Natural killer cell (primary cell): ENCODE data around the gene KCNC1. TPM values are rescaled to one million over a fixed set of nuclear protein-coding genes. Genes with fewer than 3 reads are reported as not detected.

Source experiments
- ATAC-seq, 3 donors: fragments of 150-1000 bp in 2 of 3; fragments of 200-7000 bp in 1 of 3; cut with Tn5 transposase; 1 replicate in 1 of 3; 2 replicates in 2 of 3; pipeline ENCODE4 v1.10.0; 2021; ENCODE audit warnings: mild to moderate bottlenecking in 2 of 3, moderate library complexity in 2 of 3
- DNase-seq, 2 donors: peaks; one replicate each; pipeline versions ENCODE4 v3.0.0 to v3.0.0-alpha.2; 2013 to 2021; ENCODE audit warnings: mixed read lengths in 1 of 2
- H3K27ac ChIP-seq: one replicate; pipeline ENCODE4 v1.5.1; 2013; ENCODE audit warnings: mild to moderate bottlenecking, low read length
- H3K27me3 ChIP-seq: one replicate; pipeline ENCODE4 v1.6.1; 2013; ENCODE audit warnings: low read length; ENCODE audit not compliant: control insufficient read depth, insufficient read depth
- H3K36me3 ChIP-seq: one replicate; pipeline ENCODE4 v1.6.1; 2013; ENCODE audit warnings: low read length; ENCODE audit not compliant: control insufficient read depth, insufficient read depth
- H3K4me1 ChIP-seq: one replicate; pipeline ENCODE4 v1.6.1; 2013; ENCODE audit warnings: low read length; ENCODE audit not compliant: control insufficient read depth, insufficient read depth
- H3K4me3 ChIP-seq: one replicate; pipeline ENCODE4 v1.5.1; 2013; ENCODE audit warnings: low read length
- H3K9me3 ChIP-seq: one replicate; pipeline ENCODE4 v1.6.1; 2013; ENCODE audit warnings: low read length; ENCODE audit not compliant: control insufficient read depth, insufficient read depth
- H3K27ac Mint-ChIP-seq, 2 donors: one replicate each; pipeline ENCODE4 v1.8.0; 2022; ENCODE audit warnings: mild to moderate bottlenecking in 2 of 2, mixed read lengths in 2 of 2, moderate library complexity in 1 of 2
- H3K27me3 Mint-ChIP-seq, 2 donors: one replicate each; pipeline ENCODE4 v1.8.0; 2022; ENCODE audit warnings: low read depth in 2 of 2, mixed read lengths in 2 of 2
- H3K36me3 Mint-ChIP-seq: one replicate; pipeline ENCODE4 v1.8.0; 2022; ENCODE audit warnings: mixed read lengths
- H3K4me1 Mint-ChIP-seq, 2 donors: one replicate each; pipeline ENCODE4 v1.8.0; 2022; ENCODE audit warnings: mixed read lengths in 2 of 2
- H3K4me3 Mint-ChIP-seq: one replicate; pipeline ENCODE4 v1.8.0; 2022; ENCODE audit warnings: mild to moderate bottlenecking, moderate library complexity, mixed read lengths
- H3K9me3 Mint-ChIP-seq, 2 donors: one replicate each; pipeline ENCODE4 v1.8.0; 2022; ENCODE audit warnings: mixed read lengths in 2 of 2
- WGBS: methylation state at CpG from one replicate; pipeline ENCODE4 v1.1.7; 2013; ENCODE audit warnings: missing lambda C conversion rate; ENCODE audit not compliant: insufficient coverage; 5-methylcytosine and 5-hydroxymethylcytosine counted together
- intact Hi-C: fragments of 100-400 bp; cut with micrococcal nuclease; formaldehyde crosslinking; loops from one replicate; pipeline ENCODE4 v1.14.2; 2022
- total RNA-seq, 4 donors: library from RNA; stranded (reverse); fragments of 120-200 nt in 1 of 4; gene quantifications; one replicate each; pipeline versions ENCODE4 v1.2.3 to v1.2.4, GENCODE V29; 2013 to 2022
- TF ChIP-seq, protein P1 (sequence below): fragments of 200-600 bp; IDR thresholded peaks from one replicate; pipeline ENCODE4 v1.8.0; 2022; ENCODE audit warnings: antibody characterized with exemption

The KCNC1 gene
- total RNA-seq, 3 donors from 2014 or later (not counting 1 experiment from before 2014, with no cell fraction given): not detected

DNA sequence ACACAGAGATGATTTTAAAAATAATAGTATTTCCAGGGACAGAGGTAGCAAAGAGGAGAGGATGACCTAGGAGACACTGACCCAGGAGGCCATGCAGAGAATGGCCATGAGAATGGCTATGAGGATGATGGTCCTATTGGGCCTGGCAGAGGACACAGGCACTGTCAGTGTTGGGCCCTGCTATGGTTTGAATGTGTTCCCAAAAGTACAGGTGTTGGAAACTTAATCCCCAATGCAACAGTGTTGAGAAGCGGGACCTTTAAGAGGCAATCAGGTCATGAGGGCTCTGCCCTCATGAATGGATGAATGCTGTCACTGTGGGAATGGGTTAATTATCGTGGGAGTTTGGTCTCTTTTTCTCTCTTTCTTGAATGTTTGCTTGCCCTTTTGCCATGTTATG lies 61.6 kb downstream of the KCNC1 start:
- no peak overlapping the region for H3K27ac Mint-ChIP-seq
- no peaks in the 10 kb centered on the region for H3K27me3 ChIP-seq
- WGBS: 92% methylated on average over 2 of the region's 2 CpGs
- no peaks in the 10 kb centered on the region for H3K36me3 ChIP-seq
- peaks cover 0 to 4% of the 10 kb centered on the region in 2 donors for H3K4me1 Mint-ChIP-seq
- H3K27me3 Mint-ChIP-seq: no peaks in the 10 kb centered on the region
- DNase-seq (no peak), ATAC-seq (no peak)
- no peaks in the 10 kb centered on the region for H3K9me3 ChIP-seq
- H3K9me3 Mint-ChIP-seq: no peaks in the 10 kb centered on the region
- TF ChIP-seq, protein P1, sequence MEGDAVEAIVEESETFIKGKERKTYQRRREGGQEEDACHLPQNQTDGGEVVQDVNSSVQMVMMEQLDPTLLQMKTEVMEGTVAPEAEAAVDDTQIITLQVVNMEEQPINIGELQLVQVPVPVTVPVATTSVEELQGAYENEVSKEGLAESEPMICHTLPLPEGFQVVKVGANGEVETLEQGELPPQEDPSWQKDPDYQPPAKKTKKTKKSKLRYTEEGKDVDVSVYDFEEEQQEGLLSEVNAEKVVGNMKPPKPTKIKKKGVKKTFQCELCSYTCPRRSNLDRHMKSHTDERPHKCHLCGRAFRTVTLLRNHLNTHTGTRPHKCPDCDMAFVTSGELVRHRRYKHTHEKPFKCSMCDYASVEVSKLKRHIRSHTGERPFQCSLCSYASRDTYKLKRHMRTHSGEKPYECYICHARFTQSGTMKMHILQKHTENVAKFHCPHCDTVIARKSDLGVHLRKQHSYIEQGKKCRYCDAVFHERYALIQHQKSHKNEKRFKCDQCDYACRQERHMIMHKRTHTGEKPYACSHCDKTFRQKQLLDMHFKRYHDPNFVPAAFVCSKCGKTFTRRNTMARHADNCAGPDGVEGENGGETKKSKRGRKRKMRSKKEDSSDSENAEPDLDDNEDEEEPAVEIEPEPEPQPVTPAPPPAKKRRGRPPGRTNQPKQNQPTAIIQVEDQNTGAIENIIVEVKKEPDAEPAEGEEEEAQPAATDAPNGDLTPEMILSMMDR: no peak
- H3K4me3 Mint-ChIP-seq: no peak overlapping the region
- no peaks in the 10 kb centered on the region for H3K4me1 ChIP-seq
- H3K36me3 Mint-ChIP-seq: no peaks in the 10 kb centered on the region
- H3K27ac ChIP-seq: no peak overlapping the region
- H3K4me3 ChIP-seq: no peak overlapping the region
- intact Hi-C loops: no loop called here

DNA sequence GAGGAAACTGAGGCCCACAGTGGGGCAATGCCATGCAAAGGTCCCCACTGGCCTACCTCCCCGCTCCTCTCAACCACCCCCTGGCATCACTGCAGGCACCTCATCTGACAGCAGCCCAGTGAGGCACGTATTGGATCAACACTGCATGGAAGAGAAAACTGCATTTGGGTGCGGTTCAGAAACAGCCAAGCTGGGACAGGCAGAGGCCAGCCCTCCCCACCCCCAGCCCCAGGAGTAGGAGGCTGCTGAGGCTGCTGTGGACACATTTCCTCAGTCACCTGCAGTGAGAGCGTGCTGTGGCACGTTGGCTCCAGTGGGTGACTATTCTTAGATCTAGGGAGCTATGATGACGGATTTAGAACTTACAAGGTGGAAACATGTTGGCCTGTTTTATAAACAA lies 63.7 kb downstream of the KCNC1 start:
- Mint-ChIP-seq H3K9me3 (no peaks in the 10 kb centered on the region), H3K4me1 (peaks cover 0 to 4% of the 10 kb centered on the region in 2 donors), H3K27me3 (no peaks in the 10 kb centered on the region), H3K36me3 (no peaks in the 10 kb centered on the region), H3K27ac (no peak overlapping the region), H3K4me3 (no peak overlapping the region)
- TF ChIP-seq, protein P1: no peak
- Histone ChIP-seq H3K9me3 (no peaks in the 10 kb centered on the region), H3K36me3 (no peaks in the 10 kb centered on the region), H3K27me3 (no peaks in the 10 kb centered on the region), H3K27ac (no peak overlapping the region), H3K4me3 (no peak overlapping the region), H3K4me1 (no peaks in the 10 kb centered on the region)
- intact Hi-C loops: no loop called here
- no peak for DNase-seq
- no peak for ATAC-seq
- WGBS: 89% methylated on average over 6 of the region's 6 CpGs

DNA sequence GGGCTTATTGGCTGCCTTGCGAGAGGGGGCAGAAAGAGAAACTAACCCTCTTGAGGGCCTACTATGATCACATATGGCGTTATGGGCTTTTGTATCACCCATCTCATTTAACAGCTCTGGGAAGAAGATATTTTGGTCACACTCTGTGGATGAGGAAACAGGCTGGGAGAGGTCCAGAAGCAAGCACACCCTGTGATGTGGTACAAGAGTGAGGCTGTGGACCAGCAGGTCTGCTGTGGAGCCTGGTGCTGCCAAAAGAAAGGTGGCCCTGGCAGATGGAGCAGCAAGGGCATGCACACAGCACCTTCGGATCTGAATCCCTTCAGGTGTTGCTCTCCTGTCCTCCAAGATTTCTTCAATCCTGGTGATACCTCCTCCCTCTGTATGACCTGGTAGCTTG lies 64.1 kb downstream of the KCNC1 start:
- no peaks in the 10 kb centered on the region for H3K9me3 Mint-ChIP-seq
- ATAC-seq: no peak
- Histone ChIP-seq H3K36me3 (no peaks in the 10 kb centered on the region), H3K9me3 (no peaks in the 10 kb centered on the region), H3K4me3 (no peak overlapping the region), H3K27me3 (no peaks in the 10 kb centered on the region), H3K27ac (no peak overlapping the region), H3K4me1 (no peaks in the 10 kb centered on the region)
- intact Hi-C loops: no loop called here
- WGBS: 93% methylated on average over 3 of the region's 3 CpGs
- H3K36me3 Mint-ChIP-seq: no peaks in the 10 kb centered on the region
- no peak overlapping the region for H3K4me3 Mint-ChIP-seq
- peaks cover 0 to 7% of the 10 kb centered on the region in 2 donors for H3K4me1 Mint-ChIP-seq
- no peak for DNase-seq
- TF ChIP-seq, protein P1: no peak
- H3K27ac Mint-ChIP-seq: no peak overlapping the region
- H3K27me3 Mint-ChIP-seq: no peaks in the 10 kb centered on the region

DNA sequence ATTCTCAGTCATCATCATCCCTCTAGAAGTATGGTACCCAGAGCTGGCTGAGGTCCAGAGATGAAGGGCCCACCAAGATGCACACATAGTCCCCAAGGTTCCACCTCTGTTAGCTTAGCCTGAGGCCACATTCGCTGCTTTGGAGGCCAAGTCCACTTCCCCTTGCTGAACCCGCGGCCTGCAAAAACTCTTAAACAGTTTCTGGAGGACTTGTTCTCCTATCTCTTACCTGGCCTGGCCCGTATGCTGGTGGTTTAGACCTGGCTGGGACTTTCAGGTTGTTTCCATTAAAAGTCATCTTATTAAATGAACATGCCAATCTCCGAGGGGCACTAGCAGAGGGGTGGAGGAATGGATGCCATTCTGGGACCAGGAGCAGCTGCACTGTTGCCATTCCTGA lies 64.6 kb downstream of the KCNC1 start:
- Histone ChIP-seq H3K4me3 (no peak overlapping the region), H3K4me1 (no peaks in the 10 kb centered on the region), H3K9me3 (no peaks in the 10 kb centered on the region), H3K27ac (no peak overlapping the region), H3K27me3 (no peaks in the 10 kb centered on the region), H3K36me3 (no peaks in the 10 kb centered on the region)
- Mint-ChIP-seq H3K36me3 (no peaks in the 10 kb centered on the region), H3K4me1 (peaks cover 0 to 9% of the 10 kb centered on the region in 2 donors), H3K4me3 (no peak overlapping the region), H3K9me3 (no peaks in the 10 kb centered on the region), H3K27me3 (no peaks in the 10 kb centered on the region), H3K27ac (no peak overlapping the region)
- TF ChIP-seq, protein P1: no peak
- WGBS: 95% methylated on average over 5 of the region's 5 CpGs
- ATAC-seq: no peak
- no peak for DNase-seq
- intact Hi-C loops: no loop called here
